ENCODE results near the gene HGF.

DNA sequence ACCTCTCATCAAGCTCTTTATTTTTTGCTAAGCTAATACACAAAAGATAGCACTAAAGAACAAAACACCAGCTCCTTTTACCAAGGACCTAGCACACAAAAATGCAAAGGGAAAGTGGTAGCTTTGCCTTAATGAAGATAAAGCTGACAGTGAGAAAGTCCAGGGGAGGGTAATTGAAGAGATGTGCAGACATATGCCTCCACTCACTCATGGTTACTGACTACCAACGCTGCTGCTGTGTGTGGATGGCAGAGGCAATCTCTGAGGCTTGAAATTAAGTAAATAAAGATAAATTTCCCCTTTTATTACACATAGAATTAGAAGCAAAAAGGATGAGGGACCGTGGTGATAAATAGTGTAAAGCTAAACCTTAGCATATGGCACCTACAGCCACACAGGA, 87.0 kb downstream of the HGF start:
- no peak for TF ChIP-seq SPI1 (IDR thresholded peaks at IDR 0.05; ENCODE audit: borderline replicate concordance, low read depth)
- TF ChIP-seq, protein P1, sequence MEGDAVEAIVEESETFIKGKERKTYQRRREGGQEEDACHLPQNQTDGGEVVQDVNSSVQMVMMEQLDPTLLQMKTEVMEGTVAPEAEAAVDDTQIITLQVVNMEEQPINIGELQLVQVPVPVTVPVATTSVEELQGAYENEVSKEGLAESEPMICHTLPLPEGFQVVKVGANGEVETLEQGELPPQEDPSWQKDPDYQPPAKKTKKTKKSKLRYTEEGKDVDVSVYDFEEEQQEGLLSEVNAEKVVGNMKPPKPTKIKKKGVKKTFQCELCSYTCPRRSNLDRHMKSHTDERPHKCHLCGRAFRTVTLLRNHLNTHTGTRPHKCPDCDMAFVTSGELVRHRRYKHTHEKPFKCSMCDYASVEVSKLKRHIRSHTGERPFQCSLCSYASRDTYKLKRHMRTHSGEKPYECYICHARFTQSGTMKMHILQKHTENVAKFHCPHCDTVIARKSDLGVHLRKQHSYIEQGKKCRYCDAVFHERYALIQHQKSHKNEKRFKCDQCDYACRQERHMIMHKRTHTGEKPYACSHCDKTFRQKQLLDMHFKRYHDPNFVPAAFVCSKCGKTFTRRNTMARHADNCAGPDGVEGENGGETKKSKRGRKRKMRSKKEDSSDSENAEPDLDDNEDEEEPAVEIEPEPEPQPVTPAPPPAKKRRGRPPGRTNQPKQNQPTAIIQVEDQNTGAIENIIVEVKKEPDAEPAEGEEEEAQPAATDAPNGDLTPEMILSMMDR (IDR thresholded peaks at IDR 0.05; ENCODE audit: insufficient read depth, low read length), result no peak

All from HL-60 (cell line).